IgD-negative memory B cell (primary cell): ENCODE measurements around the gene DGCR8. TPM values are rescaled to one million over a fixed set of nuclear protein-coding genes. Genes with fewer than 3 reads are reported as not detected.

Source experiments
- H3K27ac Mint-ChIP-seq, 3 donors: one replicate each; pipeline ENCODE4 v1.8.0; 2020 to 2022; ENCODE audit warnings: mild to moderate bottlenecking in 3 of 3, mixed read lengths in 3 of 3, moderate library complexity in 1 of 3
- H3K27me3 Mint-ChIP-seq: one replicate; pipeline ENCODE4 v1.8.0; 2021; ENCODE audit warnings: mixed read lengths
- H3K36me3 Mint-ChIP-seq: one replicate; pipeline ENCODE4 v1.8.0; 2020; ENCODE audit warnings: mild to moderate bottlenecking, mixed read lengths
- H3K4me1 Mint-ChIP-seq, 3 donors: one replicate each; pipeline ENCODE4 v1.8.0; 2020 to 2022; ENCODE audit warnings: mixed read lengths in 3 of 3, mild to moderate bottlenecking in 1 of 3
- H3K4me3 Mint-ChIP-seq, 4 donors: one replicate each; pipeline ENCODE4 v1.8.0; 2020 to 2022; ENCODE audit warnings: mild to moderate bottlenecking in 4 of 4, mixed read lengths in 4 of 4, moderate library complexity in 3 of 4
- H3K9me3 Mint-ChIP-seq, 3 donors: one replicate each; pipeline ENCODE4 v1.8.0; 2020 to 2021; ENCODE audit warnings: mixed read lengths in 3 of 3, mild to moderate bottlenecking in 1 of 3
- polyA plus RNA-seq: library from polyadenylated mRNA; unstranded; fragments of 300-500 nt; fragmentation: Illumina TruSeq; gene quantifications from one replicate; pipeline ENCODE4 v1.2.3, GENCODE V29; 2021

DGCR8 gene
- polyA plus RNA-seq, 1 donor from 2014 or later: 4.8 TPM

DNA sequence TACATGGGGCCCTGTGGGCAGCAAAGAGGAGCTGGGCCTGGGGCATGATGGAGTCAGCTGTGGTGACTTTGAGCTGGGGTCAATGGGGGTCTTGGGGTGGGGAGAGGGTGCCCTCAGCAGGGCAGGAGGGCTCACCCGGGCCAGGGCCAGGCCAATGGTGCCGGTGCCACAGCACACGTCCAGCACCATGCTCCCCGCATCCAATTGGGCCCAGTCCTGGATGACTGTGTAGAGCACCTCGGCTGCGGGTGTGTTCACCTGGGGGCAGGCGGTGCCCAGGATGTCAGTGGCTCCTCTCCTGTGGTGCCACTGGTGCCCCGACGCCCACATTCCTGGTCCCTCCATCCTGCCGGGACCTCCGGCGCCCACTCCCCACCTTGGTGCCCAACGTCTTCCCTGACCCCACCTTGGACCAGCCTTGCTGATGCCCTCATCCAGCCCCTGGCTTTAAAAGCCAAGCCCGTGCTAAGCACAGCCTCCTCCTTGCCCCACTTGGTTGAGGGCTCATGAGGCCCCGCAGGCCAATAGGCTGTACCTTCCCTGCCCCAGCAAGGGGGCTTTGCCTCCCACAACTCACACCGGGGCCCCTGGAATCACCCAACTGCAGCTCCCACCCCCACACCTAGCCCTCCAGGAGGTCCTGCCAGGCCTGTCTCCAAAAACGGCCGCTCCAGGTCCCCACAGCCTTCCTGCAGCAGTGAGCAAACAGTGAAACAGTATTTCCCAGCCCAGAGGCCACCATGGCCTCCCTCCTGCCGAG lies 33.7 kb downstream of the DGCR8 start:
- H3K27me3 Mint-ChIP-seq: no peaks in the 10 kb centered on the region
- H3K27ac Mint-ChIP-seq: no peak overlapping the region
- no peaks in the 10 kb centered on the region for H3K36me3 Mint-ChIP-seq
- H3K4me1 Mint-ChIP-seq: peaks cover 0 to 14% (median 14%) of the 10 kb centered on the region in 3 donors
- no peaks in the 10 kb centered on the region for H3K9me3 Mint-ChIP-seq
- peak overlapping the region in 2 of 4 donors; percentile 37 to 71 for H3K4me3 Mint-ChIP-seq

DNA sequence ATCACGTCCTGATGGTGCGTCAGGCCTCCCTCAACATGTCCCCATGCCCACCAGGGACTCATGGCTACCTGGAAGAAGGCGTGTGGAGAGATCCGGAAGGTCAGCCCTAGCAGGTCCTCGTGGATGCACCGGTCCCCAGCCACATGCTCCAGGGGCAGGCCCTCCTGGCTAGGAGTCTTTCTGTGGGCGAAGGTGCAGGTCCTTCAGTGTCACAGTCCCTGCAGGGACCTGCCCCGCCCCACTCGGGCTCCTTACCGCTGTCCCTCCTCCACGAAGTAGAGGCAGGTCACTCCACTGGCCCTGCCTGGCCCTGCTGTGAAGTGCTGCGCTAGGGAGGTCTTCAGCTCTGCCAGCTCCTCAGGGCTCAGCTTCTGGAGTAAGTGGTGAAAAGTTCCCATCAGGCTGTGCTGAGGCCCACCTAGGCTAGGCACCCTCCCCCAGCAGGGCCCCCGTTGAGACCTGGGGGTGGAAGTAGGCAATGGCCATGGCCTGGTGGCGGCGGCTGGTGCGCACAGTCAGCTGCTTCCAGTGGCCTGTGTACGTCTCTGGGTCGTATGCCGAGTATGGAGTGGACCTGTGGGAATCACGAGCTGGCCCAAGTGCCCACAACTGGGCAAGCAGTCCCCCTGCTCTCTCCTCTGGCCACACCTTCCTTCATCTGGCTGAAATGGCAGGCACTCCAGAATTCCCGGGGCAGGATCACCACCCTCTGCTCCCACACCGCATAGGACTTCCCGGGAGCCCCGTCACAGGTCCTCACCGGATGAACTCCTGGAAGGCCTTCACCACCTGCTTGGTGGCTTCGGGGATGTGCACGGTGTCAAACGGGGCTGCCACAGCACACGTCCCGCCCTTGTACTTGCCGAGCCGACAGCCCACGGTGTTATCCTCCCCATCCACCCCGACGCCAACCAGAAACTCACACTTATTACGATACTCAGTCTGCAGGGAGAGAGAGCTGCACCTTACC lies 34.8 kb downstream of the DGCR8 start:
- H3K36me3 Mint-ChIP-seq: no peaks in the 10 kb centered on the region
- no peaks in the 10 kb centered on the region for H3K27me3 Mint-ChIP-seq
- H3K9me3 Mint-ChIP-seq: no peaks in the 10 kb centered on the region
- H3K4me3 Mint-ChIP-seq: peak overlapping the region in 3 of 4 donors; percentile 55 to 71 (median 63)
- peaks cover 0 to 20% (median 16%) of the 10 kb centered on the region in 3 donors for H3K4me1 Mint-ChIP-seq
- H3K27ac Mint-ChIP-seq: peak overlapping the region in 1 of 3 donors; percentile 53

DNA sequence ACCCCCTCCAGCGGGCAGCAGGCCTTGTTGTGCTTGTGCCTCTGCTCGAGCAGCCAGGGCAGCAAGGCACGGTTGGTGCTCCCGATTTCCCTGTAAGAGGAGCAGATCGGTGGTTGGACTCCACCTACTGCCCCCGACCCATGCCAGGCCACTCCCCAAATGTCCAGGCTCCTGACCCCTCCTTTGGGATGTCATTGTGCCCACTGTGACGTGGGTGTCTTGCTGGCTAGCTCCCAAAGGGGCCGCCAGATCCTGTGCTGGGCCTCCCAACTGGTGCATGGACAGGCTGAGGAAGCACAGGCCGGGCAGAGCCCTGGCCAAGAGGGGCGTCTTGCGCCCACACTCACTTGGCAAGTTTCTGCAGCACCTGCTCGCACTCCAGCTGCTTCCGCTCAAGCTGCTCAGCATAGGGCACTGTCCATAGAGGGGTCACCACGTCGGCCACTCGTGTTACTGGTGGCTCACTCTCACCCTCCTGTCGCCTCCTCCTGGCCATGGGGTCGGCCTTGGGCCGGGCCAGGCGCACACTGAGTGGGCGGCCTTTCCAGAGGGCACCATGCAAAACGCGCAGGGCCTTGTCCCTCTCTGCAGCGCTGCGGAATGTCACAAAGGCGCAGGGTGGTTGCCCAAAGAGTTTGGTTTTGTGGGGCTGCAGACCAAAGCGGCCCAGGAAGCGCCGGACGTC lies 35.8 kb downstream of the DGCR8 start, which contains the start of gene RANBP1:
TSS of gene RANBP1 (plus strand) at position 414 of the 685 bp plus-strand sequence. CDS start at position 495, 81 bp downstream.
- no peaks in the 10 kb centered on the region for H3K36me3 Mint-ChIP-seq
- H3K9me3 Mint-ChIP-seq: no peaks in the 10 kb centered on the region
- peak within 1 kb of the TSS; percentile 90 to 96 (median 92) for H3K4me3 Mint-ChIP-seq
- peaks cover 0 to 21% (median 16%) of the 10 kb centered on the region in 3 donors for H3K4me1 Mint-ChIP-seq
- no peaks in the 10 kb centered on the region for H3K27me3 Mint-ChIP-seq
- peak within 1 kb of the TSS; percentile 79 to 97 (median 91) for H3K27ac Mint-ChIP-seq

DNA sequence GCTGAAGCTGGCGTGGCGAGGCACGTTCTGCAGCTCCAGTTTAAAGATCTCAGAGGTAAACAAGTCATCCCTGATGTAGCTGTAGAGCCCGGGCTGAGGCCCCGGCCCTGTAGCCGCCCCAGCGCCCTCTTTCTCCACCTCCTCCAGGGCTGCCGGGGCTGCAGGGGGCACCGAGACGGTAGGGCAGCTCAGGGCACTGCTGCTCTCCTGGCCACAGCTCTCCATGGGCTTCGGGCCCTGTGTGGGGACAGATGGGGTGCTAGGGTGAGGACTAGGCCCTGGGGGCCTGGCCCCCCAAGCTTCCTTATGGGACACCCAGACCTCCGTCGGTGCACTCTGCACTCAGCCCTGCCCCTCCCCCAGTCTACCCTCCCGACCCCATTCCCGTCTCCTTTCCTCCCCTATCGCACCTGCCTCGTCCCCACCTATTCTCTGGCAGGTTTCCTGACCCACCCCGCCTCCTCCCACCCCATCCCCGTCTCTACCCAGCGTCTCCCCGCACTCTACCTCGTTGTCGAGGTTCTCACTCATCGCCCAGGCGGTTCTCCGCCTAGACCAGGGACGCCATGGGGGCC lies 36.4 kb downstream of the DGCR8 start:
- Mint-ChIP-seq H3K9me3 (no peaks in the 10 kb centered on the region), H3K27me3 (no peaks in the 10 kb centered on the region), H3K27ac (peak overlapping the region; percentile 79 to 97 (median 91)), H3K36me3 (no peaks in the 10 kb centered on the region), H3K4me1 (peaks cover 0 to 17% (median 16%) of the 10 kb centered on the region in 3 donors), H3K4me3 (peak overlapping the region; percentile 90 to 96 (median 92))

DNA sequence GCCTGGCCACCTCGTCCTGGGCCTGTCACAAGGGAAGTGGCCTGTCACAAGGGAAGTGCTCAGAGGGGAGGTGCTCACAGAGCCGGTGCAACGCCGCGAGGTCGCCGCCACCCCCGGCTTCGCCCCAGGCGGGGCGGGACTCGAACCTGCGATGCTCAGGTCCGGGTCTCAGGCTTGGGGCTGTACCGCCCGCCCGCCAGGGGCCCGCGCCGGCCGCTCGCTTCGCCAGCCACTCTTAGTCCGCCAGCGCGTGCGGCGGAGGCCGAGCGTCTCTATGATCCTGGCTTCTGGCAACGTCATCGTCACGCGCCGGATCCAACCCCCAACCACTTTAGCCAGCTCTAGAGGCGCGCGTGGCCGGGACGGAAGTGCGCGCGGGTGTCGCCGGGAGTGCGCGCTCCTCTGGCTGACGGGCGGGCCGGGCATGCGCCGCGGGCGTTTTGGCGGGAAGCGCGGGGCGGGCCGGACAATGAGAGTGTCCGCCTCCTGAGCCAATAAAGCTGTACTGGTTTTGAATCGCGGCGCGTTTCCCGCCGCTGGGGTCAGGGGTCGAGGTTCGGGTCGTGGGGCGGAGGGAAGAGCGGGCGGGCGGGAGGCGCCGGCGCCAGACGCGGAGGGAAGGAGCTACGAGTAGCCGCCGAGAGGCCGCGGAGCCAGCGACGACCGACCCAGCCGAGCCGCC lies 37.1 kb downstream of the DGCR8 start, which contains the start of gene TRMT2A:
TSS of gene TRMT2A (minus strand) at position 276 of the 682 bp plus-strand sequence. CDS start 320 bp downstream, outside the sequence.
- Mint-ChIP-seq H3K9me3 (no peaks in the 10 kb centered on the region), H3K27ac (peak within 1 kb of the TSS; percentile 79 to 97 (median 91))

DNA sequence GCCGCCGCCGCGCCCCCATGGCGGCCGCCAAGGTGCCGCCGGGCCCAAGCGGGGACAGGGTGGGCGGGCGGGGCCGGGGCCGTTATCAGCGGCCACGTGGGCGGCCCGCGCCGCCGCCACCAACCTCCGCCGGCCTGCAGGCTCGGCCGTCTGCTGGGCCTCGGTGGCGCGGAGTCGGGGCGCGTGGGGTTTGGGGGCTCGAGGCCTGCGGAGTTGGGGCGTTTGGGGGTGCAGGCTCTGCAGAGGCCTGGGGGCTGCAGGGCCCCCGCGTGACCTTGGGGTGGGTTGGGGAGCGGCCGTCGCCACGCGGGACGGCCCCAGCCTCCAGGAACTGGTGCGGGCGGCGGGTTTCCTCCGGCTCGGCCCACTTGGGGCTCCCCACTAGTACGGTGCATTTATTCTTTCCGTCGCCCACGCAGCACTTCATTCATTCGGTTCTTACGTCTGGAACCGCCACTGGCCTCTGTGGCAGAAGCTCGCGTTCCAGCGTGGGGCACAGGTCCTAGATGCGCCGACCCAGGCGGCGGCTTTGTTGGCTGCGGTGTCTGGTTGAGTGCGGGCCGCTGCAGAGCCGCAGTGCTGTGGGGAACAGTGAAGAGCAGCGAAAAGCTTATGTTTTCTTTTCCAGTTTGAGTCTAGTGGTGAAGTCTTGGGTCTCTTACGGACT lies 37.7 kb downstream of the DGCR8 start:
- Mint-ChIP-seq H3K36me3 (no peaks in the 10 kb centered on the region), H3K4me3 (peak overlapping the region; percentile 90 to 92 (median 90)), H3K9me3 (no peaks in the 10 kb centered on the region), H3K4me1 (peaks cover 0 to 17% (median 15%) of the 10 kb centered on the region in 3 donors), H3K27ac (peak overlapping the region; percentile 79 to 91 (median 89)), H3K27me3 (no peaks in the 10 kb centered on the region)

More for the DNA sequence above, 37.1 kb downstream of the DGCR8 start, which contains the start of gene TRMT2A:
- H3K27me3 Mint-ChIP-seq: no peaks in the 10 kb centered on the region
- no peaks in the 10 kb centered on the region for H3K36me3 Mint-ChIP-seq
- H3K4me3 Mint-ChIP-seq: peak within 1 kb of the TSS; percentile 90 to 96 (median 92)
- H3K4me1 Mint-ChIP-seq: peaks cover 0 to 15% (median 14%) of the 10 kb centered on the region in 3 donors

DNA sequence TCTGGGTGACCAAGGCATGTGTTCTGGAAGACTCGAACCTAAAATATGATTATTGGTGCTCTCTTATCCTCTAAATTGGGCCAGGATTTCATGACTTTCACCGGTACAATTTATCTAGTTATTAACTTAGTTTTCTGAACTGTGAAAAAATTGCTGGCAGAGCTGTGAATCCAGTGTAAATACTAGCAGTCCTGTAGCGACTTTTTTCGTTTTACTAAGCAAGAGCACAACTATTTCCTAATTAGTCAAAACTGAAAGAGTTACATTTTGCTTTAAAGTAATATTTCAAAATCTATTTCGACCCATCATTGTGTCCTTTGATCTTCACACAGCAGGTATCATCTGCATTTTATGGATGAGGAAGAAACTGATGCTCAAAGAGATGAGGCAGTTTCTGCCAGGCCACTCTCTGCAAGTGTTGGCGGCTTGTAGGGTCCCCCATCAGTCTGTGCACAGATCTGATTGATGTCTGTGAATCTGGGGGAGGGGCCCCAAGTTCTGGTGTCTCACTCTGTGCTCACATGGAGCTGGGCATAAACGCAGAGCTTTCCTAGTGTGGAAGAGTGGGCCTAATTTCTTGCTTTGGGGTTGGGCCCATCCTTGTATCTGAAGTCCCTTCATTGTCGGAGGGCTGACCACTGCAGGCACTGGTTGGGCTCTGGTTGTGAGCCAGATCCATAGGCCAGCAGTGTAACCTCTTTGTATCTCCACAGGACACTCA lies 38.4 kb downstream of the DGCR8 start:
- peaks cover 0 to 17% (median 15%) of the 10 kb centered on the region in 3 donors for H3K4me1 Mint-ChIP-seq
- peak overlapping the region; percentile 82 to 92 (median 90) for H3K4me3 Mint-ChIP-seq
- no peaks in the 10 kb centered on the region for H3K36me3 Mint-ChIP-seq
- H3K27me3 Mint-ChIP-seq: no peaks in the 10 kb centered on the region
- H3K9me3 Mint-ChIP-seq: no peaks in the 10 kb centered on the region
- peak overlapping the region in 2 of 3 donors; percentile 89 to 91 for H3K27ac Mint-ChIP-seq

DNA sequence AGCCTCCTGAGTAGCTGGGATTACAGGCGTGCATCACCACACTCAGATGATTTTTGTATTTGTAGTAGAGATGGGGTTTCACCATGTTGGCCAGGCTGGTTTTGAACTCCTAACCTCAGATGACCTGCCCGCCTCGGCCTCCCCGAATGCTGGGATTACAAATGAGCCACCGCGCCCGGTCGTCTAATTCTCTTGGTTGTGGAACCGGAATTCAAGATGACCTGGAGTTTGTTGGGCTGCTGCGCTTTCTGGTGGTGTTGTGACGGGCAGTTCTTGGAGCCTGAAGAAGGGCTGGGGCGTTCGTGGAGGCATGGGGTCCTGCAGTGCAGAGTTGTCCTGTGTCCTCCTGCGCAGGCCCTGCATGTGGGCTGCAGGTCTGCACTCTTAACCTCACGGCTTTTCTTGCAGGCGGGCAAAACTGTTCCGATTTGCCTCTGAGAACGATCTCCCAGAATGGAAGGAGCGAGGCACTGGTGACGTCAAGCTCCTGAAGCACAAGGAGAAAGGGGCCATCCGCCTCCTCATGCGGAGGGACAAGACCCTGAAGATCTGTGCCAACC lies 41.9 kb downstream of the DGCR8 start:
- Mint-ChIP-seq H3K27me3 (no peaks in the 10 kb centered on the region), H3K4me3 (peak overlapping the region in 1 of 4 donors; percentile 52), H3K4me1 (peaks cover 0 to 12% (median 9%) of the 10 kb centered on the region in 3 donors), H3K36me3 (no peaks in the 10 kb centered on the region), H3K27ac (peak overlapping the region in 1 of 3 donors; percentile 78), H3K9me3 (no peaks in the 10 kb centered on the region)

DNA sequence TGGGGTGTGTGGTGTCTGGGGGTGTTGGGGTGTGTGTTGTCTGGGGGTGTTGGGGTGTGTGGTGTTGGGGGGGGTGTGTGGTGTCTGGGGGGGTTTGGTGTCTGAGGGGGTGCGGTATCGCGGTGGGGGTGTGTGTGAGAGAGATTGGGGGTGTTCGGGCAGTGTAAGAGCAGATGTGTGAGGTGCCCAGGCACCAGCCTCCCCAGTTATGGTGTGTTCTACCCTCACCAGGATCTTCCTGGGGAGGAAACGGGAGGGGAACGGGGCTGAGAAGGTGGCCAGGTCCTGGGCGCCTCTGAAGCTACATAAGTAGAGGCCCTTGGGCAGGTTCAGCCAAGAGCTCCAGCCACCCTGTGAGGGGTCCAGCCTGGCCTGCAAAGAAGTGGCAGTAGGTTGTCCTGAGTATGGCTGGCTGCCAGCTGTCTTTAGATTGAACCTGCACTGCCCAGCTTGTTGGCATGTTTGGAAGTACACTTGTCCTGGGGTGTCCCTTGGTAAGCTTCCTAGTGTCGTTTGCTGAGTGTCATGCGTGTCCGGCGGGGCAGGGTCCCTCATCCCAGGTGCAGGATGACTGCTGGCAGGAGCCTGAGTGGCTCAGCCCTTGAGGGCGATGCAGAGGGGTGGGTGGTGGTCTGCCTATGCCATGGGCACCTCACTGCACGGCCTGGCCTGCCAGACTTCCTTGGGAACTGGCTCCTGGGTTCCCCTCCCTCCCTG lies 43.5 kb downstream of the DGCR8 start:
- Mint-ChIP-seq H3K36me3 (no peaks in the 10 kb centered on the region), H3K27me3 (no peaks in the 10 kb centered on the region), H3K4me3 (no peak overlapping the region), H3K9me3 (no peaks in the 10 kb centered on the region), H3K27ac (peak overlapping the region in 1 of 3 donors; percentile 85), H3K4me1 (peaks cover 0 to 8% (median 7%) of the 10 kb centered on the region in 3 donors)

DNA sequence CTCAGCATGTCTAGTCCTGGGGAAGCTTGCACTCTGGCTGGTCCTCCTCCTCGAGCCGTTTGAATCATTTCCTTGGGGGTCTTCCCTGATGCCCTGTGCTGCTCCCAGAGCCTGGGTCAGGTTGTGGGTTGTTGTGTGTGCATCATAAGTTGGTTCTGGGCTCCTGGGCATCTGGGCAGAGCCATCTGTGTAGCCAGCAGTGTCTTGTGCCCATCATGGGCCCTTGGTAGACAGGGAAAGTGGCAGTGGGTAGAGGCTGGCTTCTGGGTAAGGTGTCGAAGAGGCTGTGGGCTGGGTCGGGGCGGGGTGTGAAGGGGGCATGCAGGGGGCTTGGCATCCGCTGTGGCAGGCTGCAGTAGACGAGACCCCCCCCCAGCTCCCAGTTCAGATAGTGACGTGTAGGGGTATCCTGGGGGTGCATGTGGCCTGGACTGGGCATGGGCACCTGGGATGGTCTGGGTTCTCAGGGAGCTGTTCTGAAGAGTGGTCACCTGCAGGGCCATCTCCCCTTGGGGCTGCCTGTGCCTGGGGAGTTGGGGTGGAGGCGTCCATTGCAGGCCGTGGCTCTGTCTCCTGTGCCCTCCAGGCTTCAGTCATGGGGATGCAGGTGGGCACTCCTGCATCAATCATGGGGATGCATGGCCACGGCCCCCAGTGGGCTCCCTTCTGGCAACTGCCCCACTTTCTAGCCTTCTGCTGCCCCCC lies 44.2 kb downstream of the DGCR8 start:
- Mint-ChIP-seq H3K27me3 (no peaks in the 10 kb centered on the region), H3K27ac (peak overlapping the region in 1 of 3 donors; percentile 85), H3K36me3 (no peaks in the 10 kb centered on the region), H3K4me1 (peaks cover 0 to 6% (median 3%) of the 10 kb centered on the region in 3 donors), H3K9me3 (no peaks in the 10 kb centered on the region), H3K4me3 (no peak overlapping the region)
